K562 (cell line): ENCODE measurements around the gene RHD. TPM values are rescaled to one million over a fixed set of nuclear protein-coding genes. Genes with fewer than 3 reads are reported as not detected.

Experiments used
- ATAC-seq: fragments of 200-7000 bp; cut with Tn5 transposase; 3 replicates; pipeline ENCODE4 v1.9.1; 2020; ENCODE audit warnings: moderate library complexity
- BruUV-seq: library from RNA; stranded (reverse); fragments of 400-500 nt; replicated peaks from 2 replicates; lab custom pipeline; 2021; lab: Mats Ljungman, UMichigan
- CTCF ChIA-PET: fragments of 300-600 bp; formaldehyde crosslinking; extraction: SDS; loops from one replicate; lab custom pipeline; 2021; ENCODE audit warnings: low intra/inter-chr PET ratio; lab: Yijun Ruan, JAX
- POLR2A ChIA-PET: fragments of 300-600, 350-650 bp; sonication (Branson Sonifier 250); formaldehyde crosslinking; extraction: SDS; loops from one replicate; lab custom pipeline; 2021; ENCODE audit warnings: antibody characterized with exemption, inconsistent platforms; lab: Yijun Ruan, JAX
- DNase-seq, 4 experiments: peaks; one replicate each; pipeline versions ENCODE4 v3.0.0 to v3.0.0-alpha.2; 2011 to 2018; ENCODE audit warnings: low spot score in 3 of 4, mixed read lengths in 3 of 4; ENCODE audit errors: extremely low read depth in 1 of 4
- FAIRE-seq: peaks from 2 replicates; lab custom pipeline; 2011; peaks lifted over from hg19 to GRCh38; lab: Jason Lieb, UNC
- H2AFZ ChIP-seq: 2 replicates; pipeline ENCODE4 v1.6.0; 2011; ENCODE audit warnings: low read depth, low read length, control low read depth, inconsistent platforms
- H3K27ac ChIP-seq: fragments of 200-600 bp; 3 replicates; pipeline ENCODE4 v1.8.0; 2011; ENCODE audit warnings: low read depth, mild to moderate bottlenecking, control low read depth, inconsistent platforms, low read length, moderate library complexity, mixed read lengths; ENCODE audit errors: extremely low read depth
- H3K27me3 ChIP-seq, 2 experiments: fragments of 300-600 bp in 1 of 2; 2 replicates in 1 of 2; 3 replicates in 1 of 2; pipeline versions ENCODE4 v1.6.0 to v1.8.0; 2011; ENCODE audit warnings: inconsistent platforms in 2 of 2, low read length in 2 of 2, mild to moderate bottlenecking in 1 of 2, mixed read lengths in 1 of 2, moderate library complexity in 1 of 2; ENCODE audit not compliant: control insufficient read depth in 2 of 2, insufficient read depth in 2 of 2
- H3K36me3 ChIP-seq: fragments of 300-600 bp; 3 replicates; pipeline ENCODE4 v1.8.0; 2011; ENCODE audit warnings: mild to moderate bottlenecking, low read length, inconsistent platforms; ENCODE audit not compliant: control insufficient read depth, insufficient read depth
- H3K4me1 ChIP-seq, 2 experiments: fragments of 200-600 bp in 1 of 2; replicated peaks in 1 of 2; 2 replicates in 1 of 2; 3 replicates in 1 of 2; pipeline versions ENCODE4 v1.5.1 to v1.8.0; 2011; ENCODE audit warnings: inconsistent platforms in 2 of 2, low read length in 2 of 2, mild to moderate bottlenecking in 1 of 2, mixed read lengths in 1 of 2, moderate library complexity in 1 of 2; ENCODE audit not compliant: control insufficient read depth in 2 of 2, insufficient read depth in 2 of 2
- H3K4me2 ChIP-seq: 2 replicates; pipeline ENCODE4 v1.6.1; 2011; ENCODE audit warnings: low read length, control low read depth, inconsistent platforms, mixed read lengths; ENCODE audit not compliant: insufficient read depth
- H3K4me3 ChIP-seq: fragments of 200-600 bp; sonication (generic), shearing (Covaris generic); 2 replicates; pipeline ENCODE4 v1.5.1; 2016; ENCODE audit warnings: control low read depth, inconsistent platforms
- H3K79me2 ChIP-seq: fragments of 200-600 bp; 3 replicates; pipeline ENCODE4 v1.8.0; 2011; ENCODE audit warnings: low read length, inconsistent platforms; ENCODE audit not compliant: control insufficient read depth, insufficient read depth
- H3K9ac ChIP-seq, 2 experiments: 2 replicates each; pipeline versions ENCODE4 v1.6.0 to v1.6.1; 2011; ENCODE audit warnings: low read depth in 2 of 2, low read length in 2 of 2, control low read depth in 1 of 2, inconsistent platforms in 1 of 2, mild to moderate bottlenecking in 1 of 2, mixed read lengths in 1 of 2; ENCODE audit not compliant: insufficient read depth in 1 of 2
- H3K9me1 ChIP-seq: one replicate; pipeline ENCODE4 v1.6.0; 2011; ENCODE audit warnings: inconsistent platforms, mild to moderate bottlenecking, low read length, moderate library complexity; ENCODE audit not compliant: control insufficient read depth, insufficient read depth
- H3K9me3 ChIP-seq: replicated peaks from 2 replicates; pipeline ENCODE4 v1.5.1; 2011; ENCODE audit warnings: low read depth, low read length, inconsistent platforms; ENCODE audit not compliant: control insufficient read depth, insufficient read depth
- H4K20me1 ChIP-seq: replicated peaks from 2 replicates; pipeline ENCODE4 v1.6.1; 2011; ENCODE audit warnings: low read length, inconsistent platforms, mixed read lengths; ENCODE audit not compliant: control insufficient read depth, insufficient read depth
- ARID1B ChIP-seq: fragments of 450-650 bp; IDR thresholded peaks from 2 replicates; pipeline ENCODE4 v1.6.1; 2016; ENCODE audit warnings: antibody characterized with exemption, mild to moderate bottlenecking, inconsistent platforms
- BRF2 ChIP-seq: IDR thresholded peaks from 3 replicates; pipeline ENCODE4 v1.6.1; 2011; ENCODE audit warnings: borderline replicate concordance, mild to moderate bottlenecking; ENCODE audit not compliant: insufficient read length, insufficient read depth
- DEAF1 ChIP-seq: fragments of 450-650 bp; formaldehyde crosslinking; IDR thresholded peaks from 2 replicates; pipeline ENCODE4 v1.4.0; 2020; ENCODE audit warnings: mild to moderate bottlenecking, moderate library complexity
- FOSL1 ChIP-seq: fragments of 200-800 bp; sonication (Bioruptor generic); conservative IDR thresholded peaks from 2 replicates; pipeline ENCODE4 v1.6.1; 2016; ENCODE audit warnings: missing genetic modification characterization, missing compliant biosample characterization
- KLF6 ChIP-seq: fragments of 250-450 bp; sonication (Bioruptor Pico); IDR thresholded peaks from 2 replicates; pipeline ENCODE4 v1.4.0; 2020; ENCODE audit warnings: mild to moderate bottlenecking, moderate library complexity, borderline replicate concordance
- MAFG ChIP-seq: fragments of 450-650 bp; conservative IDR thresholded peaks from 2 replicates; pipeline ENCODE4 v1.6.1; 2016; ENCODE audit warnings: missing genetic modification characterization, missing compliant biosample characterization
- MBD2 ChIP-seq: sonication (generic); IDR thresholded peaks from 2 replicates; pipeline ENCODE4 v1.6.1; 2016; ENCODE audit warnings: low read depth, borderline replicate concordance
- MXI1 ChIP-seq: IDR thresholded peaks from 2 replicates; pipeline ENCODE4 v1.6.1; 2011; ENCODE audit warnings: low read depth, mild to moderate bottlenecking, improper control_type of control experiment, low read length
- STAT5B ChIP-seq: fragments of 250-450 bp; sonication (Bioruptor Pico); IDR thresholded peaks from 2 replicates; pipeline ENCODE4 v1.8.0; 2021; ENCODE audit warnings: mild to moderate bottlenecking, inconsistent platforms
- TEAD4 ChIP-seq, 2 experiments: sonication (generic) in 1 of 2; formaldehyde crosslinking in 1 of 2; IDR thresholded peaks; 2 replicates each; pipeline versions ENCODE4 v1.6.1 to v1.8.0; 2012 to 2022; ENCODE audit warnings: borderline replicate concordance in 1 of 2, inconsistent platforms in 1 of 2, low read length in 1 of 2, mild to moderate bottlenecking in 1 of 2, missing genetic modification reagents in 1 of 2
- ZNF277 ChIP-seq: fragments of 250-450 bp; sonication (Bioruptor Pico); IDR thresholded peaks from 2 replicates; pipeline ENCODE4 v1.8.0; 2022; ENCODE audit warnings: inconsistent platforms, mild to moderate bottlenecking, moderate library complexity, borderline replicate concordance
- ZNF551 ChIP-seq: fragments of 250-450 bp; sonication (Bioruptor Pico); IDR thresholded peaks from 2 replicates; pipeline ENCODE4 v1.5.0; 2021; ENCODE audit warnings: mild to moderate bottlenecking, moderate library complexity
- WGBS: fragments of 100-300 bp; shearing (Covaris generic); methylation state at CpG from one replicate; pipeline ENCODE4 v1.1.6; 2016; ENCODE audit warnings: low coverage, mixed read lengths; ENCODE audit not compliant: insufficient coverage; ENCODE audit errors: missing lambda C conversion rate; 5-methylcytosine and 5-hydroxymethylcytosine counted together
- in situ Hi-C: fragments of 300-500 bp; cut with MboI; formaldehyde crosslinking; loops from 4 replicates; pipeline ENCODE4 v1.15.0; 2018; ENCODE audit warnings: inconsistent platforms, mixed read lengths
- intact Hi-C: fragments of 100-400 bp; cut with micrococcal nuclease; formaldehyde crosslinking; loops from 2 replicates; pipeline ENCODE4 v1.14.2; 2022
- polyA plus RNA-seq, 8 experiments: library from polyadenylated mRNA; depleted of rRNA in 4 of 8; stranded (reverse) in 5 of 8; unstranded in 3 of 8; fragments of >200 nt; fragmentation: Nextera tagmentation in 2 of 8; fragmentation: Illumina TruSeq in 1 of 8; extraction: Ambion mirVana in 2 of 8; extraction: Trizol in 1 of 8; gene quantifications; 2 replicates each; pipeline versions ENCODE4 v1.2.1 to v1.2.3, GENCODE V29; 2011 to 2014; ENCODE audit warnings: inconsistent platforms in 1 of 8, missing spikeins in 1 of 8
- total RNA-seq, 7 experiments: library from RNA; depleted of rRNA in 6 of 7; stranded (reverse); fragments of >200 nt in 6 of 7; fragmentation: Illumina TruSeq in 2 of 7; extraction: Trizol in 2 of 7; gene quantifications; 2 replicates each; pipeline versions ENCODE4 v1.2.1 to v1.2.3, GENCODE V29; 2011 to 2021; ENCODE audit warnings: low replicate concordance in 1 of 7
- TF ChIP-seq, protein P1 (sequence below): sonication (generic); formaldehyde crosslinking; IDR thresholded peaks from 2 replicates; pipeline ENCODE4 v1.8.0; 2023; ENCODE audit warnings: mild to moderate bottlenecking, missing genetic modification reagents

RHD gene
- total and polyA plus RNA-seq, 9 of the 15 experiments (the other 6 are each of a cell fraction or from before 2014, with no cell fraction given) = 8.8 to 32.4 (median 15.0) TPM

DNA sequence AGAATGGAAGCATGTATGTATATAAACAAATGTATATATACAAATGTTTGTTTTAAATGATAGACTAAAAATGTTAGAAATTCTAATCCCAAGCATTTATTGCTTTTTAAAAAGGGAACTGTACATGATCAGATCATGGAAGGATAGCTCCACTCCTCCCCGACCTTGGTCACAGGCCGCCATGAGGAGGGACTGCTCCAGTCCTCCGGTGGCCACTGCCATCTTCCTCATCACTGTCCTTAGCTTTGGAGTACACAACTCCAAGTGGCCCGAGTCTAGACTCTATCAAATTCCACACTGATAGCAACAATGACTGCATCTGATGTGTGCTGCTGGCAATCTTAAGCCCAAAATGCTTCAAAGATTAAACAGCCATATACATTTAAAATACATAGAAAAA lies 49.7 kb upstream of the RHD start (continued):
- TF ChIP-seq MBD2 (no peak), MXI1 (no peak), BRF2 (no peak), ZNF277 (CRISPR knock-in tag) (no peak)

DNA sequence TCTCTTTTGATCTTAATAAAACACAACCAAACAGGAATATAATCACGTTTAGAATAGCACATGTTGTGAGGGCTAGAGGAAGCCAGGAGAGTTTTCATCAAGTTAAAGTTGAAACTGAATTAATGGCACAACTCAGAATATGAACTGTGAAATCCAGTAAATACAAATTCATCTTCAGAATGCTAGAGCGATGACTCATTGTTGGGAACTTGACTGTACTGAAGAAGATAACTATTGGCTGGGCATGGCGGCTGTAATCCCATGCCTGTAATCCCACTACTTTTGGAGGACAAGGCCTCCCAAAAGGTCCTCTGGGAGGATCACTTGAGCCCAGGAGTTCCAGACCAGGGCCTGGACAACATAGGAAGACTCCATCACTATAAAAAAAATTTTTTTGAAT lies 48.8 kb upstream of the RHD start:
- H3K4me3 ChIP-seq = no peak overlapping the region
- H3K36me3 ChIP-seq = peaks cover 65% of the 10 kb centered on the region
- no peaks in the 10 kb centered on the region for H3K27me3 ChIP-seq
- H3K9ac ChIP-seq = no peak overlapping the region
- DNase-seq = no peak
- H3K4me1 ChIP-seq = peaks cover 0 to 6% of the 10 kb centered on the region in 2 experiments; a peak in 3 of 5 replicates
- no peaks in the 10 kb centered on the region for H3K79me2 ChIP-seq
- ATAC-seq = no peak
- no TSS peak for BruUV-seq
- no peak overlapping the region for H3K27ac ChIP-seq
- CTCF ChIA-PET = no interaction called here
- no peaks in the 10 kb centered on the region for H3K9me1 ChIP-seq
- H2AFZ ChIP-seq = no peak overlapping the region
- POLR2A ChIA-PET = interaction anchor here (13.3 kb wide), 1 partner anchor 7 kb away, joined by 113 read pairs; the partner anchor contains the start of gene SYF2
- no peaks in the 10 kb centered on the region for H4K20me1 ChIP-seq
- no peak overlapping the region for H3K4me2 ChIP-seq
- no peak for FAIRE-seq
- intact Hi-C loops = no loop called here
- in situ Hi-C loops = no loop called here
- WGBS = 44% methylated on average over 3 of the region's 3 CpGs
- no peaks in the 10 kb centered on the region for H3K9me3 ChIP-seq
- TF ChIP-seq, protein P1, sequence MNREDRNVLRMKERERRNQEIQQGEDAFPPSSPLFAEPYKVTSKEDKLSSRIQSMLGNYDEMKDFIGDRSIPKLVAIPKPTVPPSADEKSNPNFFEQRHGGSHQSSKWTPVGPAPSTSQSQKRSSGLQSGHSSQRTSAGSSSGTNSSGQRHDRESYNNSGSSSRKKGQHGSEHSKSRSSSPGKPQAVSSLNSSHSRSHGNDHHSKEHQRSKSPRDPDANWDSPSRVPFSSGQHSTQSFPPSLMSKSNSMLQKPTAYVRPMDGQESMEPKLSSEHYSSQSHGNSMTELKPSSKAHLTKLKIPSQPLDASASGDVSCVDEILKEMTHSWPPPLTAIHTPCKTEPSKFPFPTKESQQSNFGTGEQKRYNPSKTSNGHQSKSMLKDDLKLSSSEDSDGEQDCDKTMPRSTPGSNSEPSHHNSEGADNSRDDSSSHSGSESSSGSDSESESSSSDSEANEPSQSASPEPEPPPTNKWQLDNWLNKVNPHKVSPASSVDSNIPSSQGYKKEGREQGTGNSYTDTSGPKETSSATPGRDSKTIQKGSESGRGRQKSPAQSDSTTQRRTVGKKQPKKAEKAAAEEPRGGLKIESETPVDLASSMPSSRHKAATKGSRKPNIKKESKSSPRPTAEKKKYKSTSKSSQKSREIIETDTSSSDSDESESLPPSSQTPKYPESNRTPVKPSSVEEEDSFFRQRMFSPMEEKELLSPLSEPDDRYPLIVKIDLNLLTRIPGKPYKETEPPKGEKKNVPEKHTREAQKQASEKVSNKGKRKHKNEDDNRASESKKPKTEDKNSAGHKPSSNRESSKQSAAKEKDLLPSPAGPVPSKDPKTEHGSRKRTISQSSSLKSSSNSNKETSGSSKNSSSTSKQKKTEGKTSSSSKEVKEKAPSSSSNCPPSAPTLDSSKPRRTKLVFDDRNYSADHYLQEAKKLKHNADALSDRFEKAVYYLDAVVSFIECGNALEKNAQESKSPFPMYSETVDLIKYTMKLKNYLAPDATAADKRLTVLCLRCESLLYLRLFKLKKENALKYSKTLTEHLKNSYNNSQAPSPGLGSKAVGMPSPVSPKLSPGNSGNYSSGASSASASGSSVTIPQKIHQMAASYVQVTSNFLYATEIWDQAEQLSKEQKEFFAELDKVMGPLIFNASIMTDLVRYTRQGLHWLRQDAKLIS (CRISPR knock-in tag) = no peak
- TF ChIP-seq MAFG (tag) (0 out of 2 replicates have a peak, but pooled peaks have one; percentile 10), DEAF1 (CRISPR knock-in tag) (no peak), ARID1B (0 out of 2 replicates have a peak, but pooled peaks have one; percentile 15), KLF6 (no peak), STAT5B (CRISPR knock-in tag) (no peak), TEAD4 (IDR thresholded peaks at IDR 0.05; ENCODE audit: low read length) (no peak), TEAD4 (CRISPR knock-in tag; IDR thresholded peaks at IDR 0.05; ENCODE audit: borderline replicate concordance) (no peak), ZNF551 (CRISPR knock-in tag) (no peak), FOSL1 (peak; percentile 84)
